ENCODE data around the gene CYP3A7. TPM values are rescaled to one million over a fixed set of nuclear protein-coding genes. Genes with fewer than 3 reads are reported as not detected.

CYP3A7 gene
- total and polyA plus RNA-seq, 2 of the 13 experiments (the other 11 are each of a cell fraction or from before 2014, with no cell fraction given): 5.8 to 6.4 TPM

- Histone ChIP-seq H3K9ac (ENCODE audit: insufficient read depth, low read depth, low read length) (no peak overlapping the region), H2AFZ (ENCODE audit: low read length) (no peak overlapping the region), H3K27me3 (ENCODE audit: control insufficient read depth in 1 of 2, insufficient read depth in 2 of 2, low read length in 2 of 2) (no peaks in the 10 kb centered on the region), H3K4me1 (ENCODE audit: insufficient read depth, low read length) (peaks cover 21% of the 10 kb centered on the region), H3K4me2 (ENCODE audit: low read depth, low read length) (no peak overlapping the region), H3K4me3 (replicated peaks in 1 of 3; ENCODE audit: insufficient read depth in 1 of 3, low read depth in 2 of 3, low read length in 3 of 3) (no peak overlapping the region), H4K20me1 (ENCODE audit: insufficient read depth, low read length) (no peaks in the 10 kb centered on the region), H3K36me3 (replicated peaks in 1 of 2; ENCODE audit: control insufficient read depth in 1 of 2, insufficient read depth in 2 of 2, low read length in 2 of 2) (no peaks in the 10 kb centered on the region; a peak in 1 of 5 replicates), H3K79me2 (ENCODE audit: insufficient read depth, low read length) (no peaks in the 10 kb centered on the region), H3K9me3 (ENCODE audit: low read length) (peaks cover 10% of the 10 kb centered on the region; the same call in 1 of the 2 replicates), H3K27ac (ENCODE audit: extremely low read length, insufficient read depth, low read length) (no peak overlapping the region)
- intact Hi-C loops (cut with micrococcal nuclease; ENCODE audit: unreplicated experiment): no loop called here
- ATAC-seq (no peak), FAIRE-seq (no peak), DNase-seq (ENCODE audit: low spot score) (no peak)
- POLR2A ChIA-PET: no interaction called here
- WGBS (ENCODE audit: low lambda C conversion rate): 100% methylated on average over 2 of the region's 2 CpGs
- BruUV-seq (replicated peaks): no TSS peak
- TF ChIP-seq LBX2 (CRISPR knock-in tag; IDR thresholded peaks at IDR 0.05; ENCODE audit: borderline replicate concordance): no peak
- no peak for TF ChIP-seq KDM5B (CRISPR knock-in tag; IDR thresholded peaks at IDR 0.05; ENCODE audit: borderline replicate concordance)
- no peak for TF ChIP-seq ZC3H13 (CRISPR knock-in tag; IDR thresholded peaks at IDR 0.05)
- TF ChIP-seq ZNF563 (CRISPR knock-in tag; IDR thresholded peaks at IDR 0.05): no peak
- TF ChIP-seq NFRKB (IDR thresholded peaks at IDR 0.05): no peak
- no peak for TF ChIP-seq ZNF180 (CRISPR knock-in tag; IDR thresholded peaks at IDR 0.05; ENCODE audit: borderline replicate concordance, low read depth)
- no peak for TF ChIP-seq FOXJ3 (CRISPR knock-in tag; IDR thresholded peaks at IDR 0.05; ENCODE audit: borderline replicate concordance)
- no peak for TF ChIP-seq PHF8 (CRISPR knock-in tag; IDR thresholded peaks at IDR 0.05)
- no peak for TF ChIP-seq CHCHD3 (CRISPR knock-in tag; IDR thresholded peaks at IDR 0.05)
- no peak for TF ChIP-seq ZNF17 (CRISPR knock-in tag; IDR thresholded peaks at IDR 0.05)
- TF ChIP-seq ZNF296 (CRISPR knock-in tag; conservative IDR thresholded peaks at IDR 0.05): no peak
- no peak for TF ChIP-seq MIER2 (CRISPR knock-in tag; IDR thresholded peaks at IDR 0.05)
- in situ Hi-C loops (cut with HindIII; ENCODE audit: extremely low pct_ligation_motif_present, low pct_unique_long_range_greater_than_20kb): no loop called here
- CTCF ChIA-PET (ENCODE audit: low intra/inter-chr PET ratio, low total read pairs): no interaction called here
Observed at GRCh38 chr7:99768471-99768870, 33.5 kb upstream of the CYP3A7 start.
